ENCODE results near the gene AP1S2.

- no peak for TF ChIP-seq CTCF (IDR thresholded peaks at IDR 0.05; ENCODE audit: borderline replicate concordance, extremely low read depth, low read length, poor library complexity, severe bottlenecking)
- no peak for TF ChIP-seq EZH2 (IDR thresholded peaks at IDR 0.05; ENCODE audit: borderline replicate concordance, low read depth, low read length, severe bottlenecking)
Measured at GRCh38 chrX:15822922-15823321, 31.7 kb downstream of the AP1S2 start.

Measured in DND-41 (cell line).